Nephron (organoid): ENCODE data around the gene ANKRD33B.

Experiments used
- H3K27ac Mint-ChIP-seq, 3 experiments: 2 replicates each; pipeline ENCODE4 v1.8.0; 2020; ENCODE audit warnings: mixed read lengths in 3 of 3, mild to moderate bottlenecking in 2 of 3, moderate library complexity in 1 of 3
- H3K27me3 Mint-ChIP-seq: 2 replicates; pipeline ENCODE4 v1.8.0; 2021; ENCODE audit warnings: low read depth, mild to moderate bottlenecking, moderate library complexity, mixed read lengths
- H3K36me3 Mint-ChIP-seq: 2 replicates; pipeline ENCODE4 v1.8.0; 2020; ENCODE audit warnings: low read depth, mixed read lengths
- H3K4me1 Mint-ChIP-seq: 2 replicates; pipeline ENCODE4 v1.8.0; 2020; ENCODE audit warnings: mixed read lengths
- H3K4me3 Mint-ChIP-seq, 3 experiments: 2 replicates each; pipeline ENCODE4 v1.8.0; 2020; ENCODE audit warnings: mild to moderate bottlenecking in 3 of 3, mixed read lengths in 3 of 3, moderate library complexity in 2 of 3
- H3K9me3 Mint-ChIP-seq: 2 replicates; pipeline ENCODE4 v1.8.0; 2020; ENCODE audit warnings: mixed read lengths
- TF ChIP-seq, protein P1 (sequence below), 3 experiments: fragments of 200-600 bp; sonication (generic); IDR thresholded peaks; one replicate each; pipeline ENCODE4 v1.5.0; 2021; ENCODE audit warnings: antibody characterized with exemption in 3 of 3; ENCODE audit not compliant: unreplicated experiment in 3 of 3

ANKRD33B gene

GRCh38 chr5:10521466-10522223 lies 42.2 kb upstream of the ANKRD33B start:
- H3K27me3 Mint-ChIP-seq, result peaks cover 16% of the 10 kb centered on the region
- H3K27ac Mint-ChIP-seq, result no peak overlapping the region
- peaks cover 11% of the 10 kb centered on the region for H3K9me3 Mint-ChIP-seq
- no peaks in the 10 kb centered on the region for H3K36me3 Mint-ChIP-seq
- peaks cover 7% of the 10 kb centered on the region for H3K4me1 Mint-ChIP-seq
- TF ChIP-seq, protein P1, sequence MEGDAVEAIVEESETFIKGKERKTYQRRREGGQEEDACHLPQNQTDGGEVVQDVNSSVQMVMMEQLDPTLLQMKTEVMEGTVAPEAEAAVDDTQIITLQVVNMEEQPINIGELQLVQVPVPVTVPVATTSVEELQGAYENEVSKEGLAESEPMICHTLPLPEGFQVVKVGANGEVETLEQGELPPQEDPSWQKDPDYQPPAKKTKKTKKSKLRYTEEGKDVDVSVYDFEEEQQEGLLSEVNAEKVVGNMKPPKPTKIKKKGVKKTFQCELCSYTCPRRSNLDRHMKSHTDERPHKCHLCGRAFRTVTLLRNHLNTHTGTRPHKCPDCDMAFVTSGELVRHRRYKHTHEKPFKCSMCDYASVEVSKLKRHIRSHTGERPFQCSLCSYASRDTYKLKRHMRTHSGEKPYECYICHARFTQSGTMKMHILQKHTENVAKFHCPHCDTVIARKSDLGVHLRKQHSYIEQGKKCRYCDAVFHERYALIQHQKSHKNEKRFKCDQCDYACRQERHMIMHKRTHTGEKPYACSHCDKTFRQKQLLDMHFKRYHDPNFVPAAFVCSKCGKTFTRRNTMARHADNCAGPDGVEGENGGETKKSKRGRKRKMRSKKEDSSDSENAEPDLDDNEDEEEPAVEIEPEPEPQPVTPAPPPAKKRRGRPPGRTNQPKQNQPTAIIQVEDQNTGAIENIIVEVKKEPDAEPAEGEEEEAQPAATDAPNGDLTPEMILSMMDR (IDR thresholded peaks at IDR 0.05; ENCODE audit: unreplicated experiment in 3 of 3), result peak in 1 of 3 experiments; percentile 16
- H3K4me3 Mint-ChIP-seq, result no peak overlapping the region

DNA sequence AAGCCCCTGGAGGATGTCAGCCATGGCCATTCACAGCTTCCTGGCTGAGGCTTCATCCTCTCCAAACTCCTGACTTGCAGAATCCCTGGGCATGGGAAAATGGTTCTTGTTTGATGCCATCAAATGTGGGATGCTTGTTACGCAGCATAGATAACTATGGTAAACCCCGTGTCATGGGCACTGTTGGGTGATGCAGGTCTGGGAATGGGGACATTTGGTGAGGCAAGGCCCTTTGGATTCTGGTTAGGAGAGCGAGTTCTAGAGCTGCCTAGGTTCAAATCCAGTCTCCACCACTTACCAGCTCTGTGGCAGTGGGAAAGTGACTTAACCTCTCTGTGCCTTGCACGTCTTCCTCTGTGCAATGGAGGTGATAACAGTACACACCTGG lies 41.7 kb upstream of the ANKRD33B start:
- Mint-ChIP-seq H3K27ac (no peak overlapping the region), H3K4me1 (peaks cover 8% of the 10 kb centered on the region), H3K9me3 (peaks cover 9% of the 10 kb centered on the region), H3K27me3 (peaks cover 16% of the 10 kb centered on the region), H3K36me3 (no peaks in the 10 kb centered on the region), H3K4me3 (no peak overlapping the region)
- TF ChIP-seq, protein P1 (IDR thresholded peaks at IDR 0.05; ENCODE audit: unreplicated experiment in 3 of 3), result no peak

GRCh38 chr5:10524376-10525123 lies 39.3 kb upstream of the ANKRD33B start:
- H3K9me3 Mint-ChIP-seq, result peaks cover 9% of the 10 kb centered on the region
- H3K36me3 Mint-ChIP-seq, result no peaks in the 10 kb centered on the region
- TF ChIP-seq, protein P1 (IDR thresholded peaks at IDR 0.05; ENCODE audit: unreplicated experiment in 3 of 3), result no peak
- H3K4me3 Mint-ChIP-seq, result no peak overlapping the region
- H3K4me1 Mint-ChIP-seq, result peaks cover 15% of the 10 kb centered on the region
- H3K27me3 Mint-ChIP-seq, result peaks cover 15% of the 10 kb centered on the region
- no peak overlapping the region for H3K27ac Mint-ChIP-seq

GRCh38 chr5:10525124-10525495 lies 38.8 kb upstream of the ANKRD33B start:
- peaks cover 15% of the 10 kb centered on the region for H3K4me1 Mint-ChIP-seq
- H3K27ac Mint-ChIP-seq, result no peak overlapping the region
- H3K36me3 Mint-ChIP-seq, result no peaks in the 10 kb centered on the region
- TF ChIP-seq, protein P1 (IDR thresholded peaks at IDR 0.05; ENCODE audit: unreplicated experiment in 3 of 3), result no peak
- H3K4me3 Mint-ChIP-seq, result no peak overlapping the region
- peaks cover 9% of the 10 kb centered on the region for H3K9me3 Mint-ChIP-seq
- peaks cover 15% of the 10 kb centered on the region for H3K27me3 Mint-ChIP-seq

- H3K4me3 Mint-ChIP-seq, result no peak overlapping the region
- H3K4me1 Mint-ChIP-seq, result peaks cover 18% of the 10 kb centered on the region
- peaks cover 9% of the 10 kb centered on the region for H3K9me3 Mint-ChIP-seq
- no peaks in the 10 kb centered on the region for H3K36me3 Mint-ChIP-seq
- TF ChIP-seq, protein P1 (IDR thresholded peaks at IDR 0.05; ENCODE audit: unreplicated experiment in 3 of 3), result no peak
- no peak overlapping the region for H3K27ac Mint-ChIP-seq
- H3K27me3 Mint-ChIP-seq, result peaks cover 18% of the 10 kb centered on the region
These were observed 36.5 kb upstream of the ANKRD33B start for GRCh38 chr5:10527281-10527950.
